Glomerular visceral epithelial cell (primary cell): ENCODE data around the gene CHRM3.
"Not testable (repeated sequence)": the region's sequence is repeated elsewhere in the genome, so short reads cannot be mapped to it uniquely, and the experiment has no call there.

Source experiments
- DNase-seq: peaks from one replicate; pipeline ENCODE4 v3.0.0-alpha.2; 2016; ENCODE audit errors: extremely low spot score

CHRM3 gene

DNA sequence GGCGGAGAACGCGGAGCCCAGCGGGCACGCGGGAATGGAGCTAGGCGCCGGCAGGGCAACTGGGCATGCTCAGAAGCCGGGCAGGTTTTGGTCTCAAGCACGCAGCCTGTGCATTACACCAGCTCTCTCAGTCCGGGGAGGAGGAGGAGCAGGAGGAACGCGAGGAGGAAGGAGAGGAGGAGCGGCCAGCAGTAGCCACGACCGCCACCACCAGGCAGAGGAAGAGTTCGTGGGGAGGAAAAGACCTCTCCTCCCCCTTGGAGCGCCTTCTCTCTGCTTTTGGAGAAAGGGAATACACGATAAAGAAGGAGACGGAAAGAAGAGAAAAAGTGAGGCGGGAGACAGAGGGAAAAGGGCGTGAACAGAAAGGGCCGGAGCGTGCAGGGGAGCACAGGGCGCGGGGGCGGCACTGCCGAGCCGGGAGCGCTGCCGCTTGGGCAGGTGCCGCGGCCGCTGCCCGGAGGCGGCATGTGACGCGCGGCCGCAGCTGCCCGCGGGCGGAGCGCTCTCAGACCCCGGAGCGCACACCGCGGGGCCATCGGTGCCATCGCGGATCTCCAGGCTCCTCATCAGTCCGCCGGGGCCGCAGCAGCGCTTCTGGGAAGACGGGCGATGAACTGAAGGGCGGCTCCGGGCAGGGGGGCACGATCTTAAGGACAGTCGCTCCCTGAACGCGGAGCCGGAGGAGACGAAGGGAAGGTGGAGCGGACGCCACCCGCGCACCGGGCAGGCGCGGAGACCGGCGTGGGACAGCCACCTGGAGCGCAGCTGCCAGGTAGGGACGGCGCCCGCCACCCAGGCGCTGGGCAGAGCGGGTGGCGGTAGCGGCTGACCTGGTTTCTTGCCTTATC, at the start of gene CHRM3:
Gene CHRM3 (plus strand): TSS at position 116 of the 851 bp plus-strand sequence. CDS start 520,884 bp downstream, outside the sequence.
- DNase-seq: peak; percentile 23

DNA sequence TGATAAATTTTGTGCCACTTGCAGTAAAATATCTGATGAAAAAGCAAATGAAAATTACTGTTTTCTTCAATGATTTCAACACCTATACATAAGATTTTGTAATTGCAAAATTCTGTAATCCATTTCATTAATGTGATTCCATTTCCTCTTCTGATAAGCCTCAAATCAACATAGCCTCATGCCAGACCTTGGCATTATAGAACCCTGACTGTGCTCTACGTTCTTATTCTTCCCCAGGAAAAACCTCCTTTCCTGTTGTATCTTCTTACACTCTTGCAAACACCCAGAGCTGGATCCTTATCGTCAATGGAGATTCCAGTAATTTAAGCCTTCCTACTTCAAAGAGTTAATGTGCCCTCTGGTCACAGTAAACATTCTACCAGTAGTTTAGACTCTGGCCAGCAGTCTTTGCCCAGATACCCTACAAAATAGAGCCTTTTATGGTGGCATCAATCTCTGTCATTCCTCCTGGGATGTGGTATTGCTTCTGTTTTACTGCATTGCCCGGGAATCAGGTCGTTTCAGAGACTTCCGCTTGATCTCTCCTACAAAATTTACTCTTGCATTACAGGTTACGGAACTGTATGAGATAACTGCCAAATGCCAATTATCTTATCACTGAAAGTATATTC, 48.5 kb upstream of the CHRM3 start:
- no peak for DNase-seq

DNA sequence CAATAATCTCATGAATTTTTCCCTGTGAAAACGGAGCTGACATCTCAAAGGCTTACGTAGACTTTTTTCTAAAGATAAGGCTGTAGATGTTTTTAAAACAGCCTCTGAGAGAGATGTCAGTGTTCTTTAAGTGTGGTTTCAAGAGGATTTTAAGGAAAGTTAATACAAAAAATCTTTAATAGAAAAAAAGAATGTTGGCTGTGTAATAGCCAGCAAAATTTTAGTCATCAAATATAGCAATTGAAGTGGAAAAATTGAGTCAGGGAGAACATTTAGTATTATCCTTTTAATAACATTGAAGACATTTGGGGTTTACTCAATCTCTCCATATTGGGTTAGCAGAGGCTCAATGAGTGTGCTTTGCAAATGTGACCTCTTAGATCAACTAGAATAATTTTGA, 38.6 kb upstream of the CHRM3 start:
- DNase-seq: no peak

DNA sequence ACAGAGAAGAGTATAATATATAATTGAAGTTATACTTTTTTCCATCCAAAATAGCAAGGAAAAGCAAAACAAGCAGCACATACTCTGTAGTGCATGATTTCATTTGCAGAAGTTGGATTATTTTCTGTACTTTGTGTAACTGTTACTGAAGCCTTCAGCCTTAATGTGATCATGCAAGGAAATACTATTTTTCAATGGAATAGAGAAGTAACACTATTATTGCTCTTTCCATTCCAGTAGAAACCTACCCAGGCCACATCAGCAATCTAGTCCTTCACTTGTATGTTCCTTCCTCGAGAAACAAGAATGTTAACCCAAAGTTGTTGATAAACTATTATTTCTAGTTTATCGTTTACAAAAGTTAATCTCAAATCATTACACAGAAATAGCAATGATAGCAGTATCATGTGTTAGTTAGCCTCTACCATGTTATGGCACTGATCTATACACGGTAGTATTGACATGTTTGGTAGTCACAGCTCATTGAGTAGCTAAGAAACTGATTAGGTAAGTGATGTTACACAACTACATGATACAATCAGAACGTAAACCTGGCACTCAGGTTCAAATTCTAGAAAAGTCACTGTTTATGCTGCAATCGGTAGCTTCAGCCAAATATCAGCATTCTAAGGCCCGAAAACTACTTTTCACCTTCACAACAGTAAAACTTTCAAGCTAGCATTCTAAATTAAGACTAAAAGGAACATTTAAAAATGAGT, 37.6 kb upstream of the CHRM3 start:
- no peak for DNase-seq

DNA sequence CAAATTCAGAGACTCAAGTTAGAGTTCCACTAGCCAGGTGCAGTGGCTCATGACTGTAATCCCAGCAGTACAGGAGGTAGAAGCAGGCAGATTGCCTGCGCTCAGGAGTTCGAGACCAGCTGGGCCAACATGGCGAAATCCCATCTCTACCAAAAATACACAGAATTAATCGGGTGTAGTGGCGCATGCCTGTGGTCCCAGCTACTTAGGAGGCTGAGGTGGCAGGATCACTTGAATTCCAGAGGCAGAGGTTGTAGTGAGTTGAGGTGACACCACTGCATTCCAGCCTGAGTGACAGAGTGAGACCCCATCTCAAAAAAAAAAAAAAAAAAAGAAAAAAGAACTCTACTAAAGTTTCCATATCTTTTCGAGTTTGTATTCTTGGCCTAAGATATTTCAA, 36.7 kb upstream of the CHRM3 start:
- no peak for DNase-seq

DNA sequence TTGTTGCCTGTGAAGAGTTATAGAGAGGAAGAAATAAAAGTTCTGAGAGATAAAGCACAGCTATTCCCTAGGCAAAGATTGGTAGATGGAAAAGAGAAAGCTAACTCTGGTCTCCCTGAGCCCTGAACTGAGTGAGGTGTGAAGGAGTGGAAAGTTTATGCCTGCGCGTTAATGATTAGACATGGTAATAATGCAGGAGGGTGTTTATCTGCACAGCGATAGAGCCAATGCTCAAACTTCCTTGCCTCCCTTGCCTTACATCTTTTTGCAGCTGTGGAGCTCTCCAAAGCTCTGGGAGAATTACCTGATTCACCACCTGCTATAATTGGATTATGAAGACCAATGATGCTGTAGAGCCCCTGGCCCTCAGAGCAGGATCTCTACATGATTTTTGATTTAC, 32.8 kb upstream of the CHRM3 start:
- no peak for DNase-seq

DNA sequence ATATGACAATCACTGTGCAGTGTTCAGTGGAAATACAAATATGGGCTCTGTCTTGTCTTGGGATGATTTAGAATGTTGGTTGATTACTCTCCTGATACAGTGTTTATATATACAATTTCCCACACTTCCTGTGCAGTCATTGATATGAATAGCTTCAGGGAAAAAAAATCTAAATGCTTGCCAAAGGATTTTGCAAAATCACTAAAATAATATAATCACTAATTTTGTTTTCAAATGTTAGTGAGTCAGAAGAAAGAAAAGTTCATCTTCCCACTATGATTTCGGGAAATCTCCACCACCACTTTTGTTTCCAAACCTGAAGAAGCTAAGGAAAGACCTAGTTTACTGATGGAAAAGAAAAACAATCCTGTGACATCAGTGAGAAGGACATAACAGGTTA, 32.1 kb upstream of the CHRM3 start:
- no peak for DNase-seq

DNA sequence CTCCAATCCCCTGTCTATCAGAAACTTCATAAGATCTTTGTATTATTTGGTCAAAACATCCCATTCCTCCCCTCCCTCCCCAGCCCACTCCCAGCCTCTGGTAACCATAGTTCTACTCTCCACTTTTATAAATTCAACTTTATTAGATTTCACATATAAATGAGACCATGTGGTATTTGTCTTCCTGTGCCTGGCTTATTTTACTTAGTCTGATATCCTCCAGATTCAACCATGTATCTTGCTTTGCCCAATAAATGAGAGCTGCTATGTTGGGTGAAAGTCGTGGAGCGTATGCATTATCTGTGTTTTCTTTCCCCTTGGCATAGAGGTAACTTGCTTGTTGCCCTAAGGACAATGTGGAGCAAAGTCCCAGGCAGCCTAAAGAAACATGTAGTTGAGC, 28.5 kb upstream of the CHRM3 start:
- DNase-seq: no peak

DNA sequence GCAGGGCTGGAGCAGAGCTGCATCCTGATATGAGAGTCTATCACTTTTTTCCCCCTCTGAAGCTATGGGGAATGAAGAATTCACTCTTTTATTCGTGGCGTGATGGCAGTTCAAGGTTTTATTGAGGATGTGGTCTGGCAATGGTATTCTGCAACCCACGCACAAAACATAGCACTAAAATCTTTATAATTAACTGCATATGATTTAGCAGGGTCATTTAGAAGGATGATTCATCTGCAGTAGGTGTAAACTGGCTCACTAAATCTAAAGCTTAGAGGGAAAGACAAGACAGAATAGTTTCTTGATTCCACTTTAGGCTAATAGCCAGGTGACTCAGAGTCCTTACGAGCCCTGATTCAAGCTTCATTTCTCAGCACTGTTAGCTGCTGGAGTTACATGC, 25.0 kb upstream of the CHRM3 start:
- no peak for DNase-seq

DNA sequence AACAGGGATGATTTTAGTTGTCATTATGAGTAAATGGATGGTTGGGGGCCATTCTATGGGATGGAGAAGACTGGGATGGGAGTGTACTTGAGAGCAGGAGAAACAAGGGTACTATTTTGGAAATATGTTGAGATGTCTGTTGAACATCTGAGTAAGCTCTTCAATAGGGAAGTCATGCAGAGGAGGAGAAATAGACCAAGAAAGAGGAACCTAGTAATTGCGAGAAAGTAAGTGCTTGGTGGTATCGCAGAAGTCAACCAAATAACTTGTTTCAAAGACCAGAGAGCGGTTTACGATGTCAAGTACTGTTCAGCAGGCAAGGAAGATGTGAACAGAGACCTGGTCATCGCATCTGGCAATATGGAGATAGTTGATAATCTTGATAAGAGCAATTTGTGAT, 22.4 kb upstream of the CHRM3 start:
- DNase-seq: no peak

DNA sequence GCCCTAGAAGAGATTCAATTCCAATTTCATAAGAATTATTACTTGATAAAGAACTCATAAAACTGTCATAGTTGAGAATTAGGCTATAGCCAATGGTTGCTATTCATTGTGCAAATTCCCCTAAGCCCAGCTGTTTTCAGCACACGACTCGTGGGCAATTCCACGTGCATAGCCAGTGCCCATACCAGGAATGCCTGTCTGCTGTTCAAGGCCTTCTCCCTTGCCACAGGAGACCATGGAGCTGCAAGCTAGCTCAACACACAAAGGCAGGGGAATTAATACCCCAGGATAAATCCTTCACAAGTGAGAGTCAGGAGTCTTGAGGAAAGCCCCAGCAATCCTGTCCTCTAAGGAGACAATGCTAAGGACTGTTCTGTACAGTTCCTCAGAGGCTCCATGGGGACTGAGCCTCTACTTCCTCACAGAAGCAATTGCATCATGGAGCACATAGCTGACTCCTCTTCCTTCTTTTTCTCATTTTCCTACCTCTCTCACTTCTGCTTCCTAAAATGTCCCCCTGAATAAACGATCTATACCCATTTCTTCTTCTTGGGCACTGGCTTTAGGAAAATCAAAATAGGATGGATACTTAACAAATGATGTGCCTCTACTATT, 19.1 kb upstream of the CHRM3 start:
- no peak for DNase-seq

DNA sequence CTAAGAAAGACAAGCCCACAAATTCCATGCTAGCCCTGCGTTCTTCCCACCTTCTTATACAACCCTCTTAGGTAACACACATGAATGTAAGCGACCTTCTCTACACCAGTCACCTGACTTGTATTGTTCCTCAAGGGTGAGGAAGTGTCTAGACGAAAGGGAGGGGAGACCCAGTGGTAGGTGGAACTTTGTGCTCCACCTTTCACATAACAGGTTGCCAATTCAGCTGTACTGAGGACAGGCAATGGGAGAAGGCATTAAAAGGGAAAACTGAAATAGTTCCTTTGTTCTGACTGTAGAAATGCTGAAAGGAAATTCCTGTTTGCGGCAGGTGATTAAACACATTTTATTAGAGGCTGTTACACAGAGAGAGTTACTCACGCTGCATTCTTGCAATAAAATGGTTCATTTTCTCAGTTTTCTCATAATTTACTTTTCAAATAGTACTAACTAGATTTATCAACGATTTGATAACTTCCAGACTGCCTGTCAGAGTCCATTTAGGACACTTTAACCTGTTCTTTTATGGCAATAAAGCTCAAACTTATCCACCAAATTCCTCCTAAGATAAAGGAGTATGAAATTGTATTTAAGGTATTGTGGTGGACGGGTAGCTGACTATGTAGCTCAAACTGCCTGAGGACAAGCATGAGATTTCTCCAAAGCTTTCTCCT, 17.8 kb upstream of the CHRM3 start:
- no peak for DNase-seq

DNA sequence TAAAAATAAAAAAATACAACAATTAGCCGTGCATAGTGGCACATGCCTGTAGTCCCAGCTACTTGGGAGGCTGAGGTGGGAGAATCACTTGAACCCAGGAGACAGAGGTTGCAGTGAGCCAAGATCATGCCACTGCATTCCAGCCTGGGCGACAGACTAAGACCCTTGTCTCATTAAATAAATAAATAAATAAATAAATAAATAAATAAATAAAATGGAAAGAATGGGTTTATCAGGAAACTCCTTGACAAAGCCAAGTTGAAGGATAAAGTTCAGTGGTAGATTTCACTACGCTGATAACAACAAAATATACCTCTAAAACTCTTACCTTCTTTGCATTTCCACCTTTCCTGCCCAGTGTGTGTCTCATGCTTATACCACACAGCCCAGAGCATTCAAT, 15.5 kb upstream of the CHRM3 start:
- DNase-seq: not testable (repeated sequence)

DNA sequence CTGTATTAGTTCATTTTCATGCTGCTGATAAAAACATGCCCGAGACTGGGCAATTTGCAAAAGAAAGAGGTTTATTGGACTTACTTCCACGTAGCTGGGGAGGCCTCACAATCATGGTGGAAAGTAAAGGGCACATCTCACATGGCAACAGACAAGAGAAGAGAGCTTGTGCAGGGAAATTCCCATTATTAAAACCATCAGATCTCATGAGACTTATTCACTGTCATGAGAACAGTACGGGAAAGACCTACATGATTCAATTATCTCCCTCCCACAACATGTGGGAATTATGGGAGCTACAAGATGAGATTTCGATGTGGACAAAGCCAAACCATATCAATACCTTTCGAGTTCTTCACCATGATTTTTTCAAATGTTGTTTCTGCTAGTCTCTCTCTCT, 3.7 kb upstream of the CHRM3 start:
- DNase-seq: no peak

DNA sequence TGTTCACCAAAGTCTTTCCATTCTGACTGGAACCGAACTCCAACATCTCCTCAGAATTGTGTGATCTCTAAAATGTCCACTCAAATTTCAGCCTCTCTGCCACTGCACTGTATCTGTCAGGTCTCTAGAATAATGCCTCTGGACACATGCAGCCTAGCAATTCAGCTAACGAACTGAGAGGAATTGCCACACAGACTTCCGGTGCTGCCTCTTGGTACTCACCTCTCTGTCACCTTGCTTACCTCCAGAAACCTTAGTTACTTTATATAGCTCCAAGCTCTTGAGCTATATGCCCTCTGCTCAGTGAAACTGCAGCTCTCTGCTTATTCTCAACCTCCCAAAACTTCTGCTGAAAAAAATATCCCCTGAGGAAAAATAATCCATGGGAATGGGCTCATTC, 2.7 kb upstream of the CHRM3 start:
- DNase-seq: no peak

DNA sequence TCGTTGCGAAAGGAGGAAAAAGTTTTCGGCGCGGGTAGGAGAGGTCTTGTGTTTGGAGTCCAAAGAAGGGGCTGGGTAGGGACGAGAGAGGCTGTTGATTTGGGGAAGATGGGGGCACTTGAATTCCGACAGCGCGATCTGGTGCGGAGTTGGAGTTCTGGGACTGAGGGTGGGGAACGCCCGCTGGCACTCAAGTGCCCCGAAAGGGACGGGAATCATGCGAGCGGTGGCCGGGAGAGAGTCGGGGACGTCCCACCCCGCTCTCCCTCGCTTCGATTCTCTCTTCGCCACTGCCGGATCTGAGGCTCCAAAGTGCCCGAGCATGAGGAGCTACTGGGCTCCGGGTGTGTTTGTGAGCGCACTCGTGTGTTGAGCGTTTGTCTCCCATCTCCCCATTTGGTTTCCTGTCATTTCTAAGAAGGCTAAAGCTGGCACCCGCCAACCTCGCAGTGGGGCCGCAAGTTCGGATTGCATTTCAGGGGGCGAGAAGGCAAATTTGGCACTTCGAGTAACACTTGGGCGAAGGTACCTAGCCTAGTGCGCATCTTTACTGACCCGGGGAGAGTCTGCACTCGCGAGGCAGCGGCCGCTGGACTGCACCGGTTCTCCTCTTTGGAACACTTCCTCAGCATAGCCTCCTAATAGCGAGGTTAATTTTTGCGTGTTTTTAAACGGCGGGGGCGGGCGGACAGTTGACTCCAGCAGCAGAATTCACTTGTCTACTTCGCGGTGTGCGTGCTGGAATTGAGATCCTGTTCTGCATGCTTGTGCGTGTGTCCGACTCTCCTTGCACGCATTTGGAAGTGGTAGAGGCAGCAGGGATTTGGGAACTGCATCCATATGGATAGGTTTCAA, 1.2 kb downstream of the CHRM3 start:
- DNase-seq: no peak

DNA sequence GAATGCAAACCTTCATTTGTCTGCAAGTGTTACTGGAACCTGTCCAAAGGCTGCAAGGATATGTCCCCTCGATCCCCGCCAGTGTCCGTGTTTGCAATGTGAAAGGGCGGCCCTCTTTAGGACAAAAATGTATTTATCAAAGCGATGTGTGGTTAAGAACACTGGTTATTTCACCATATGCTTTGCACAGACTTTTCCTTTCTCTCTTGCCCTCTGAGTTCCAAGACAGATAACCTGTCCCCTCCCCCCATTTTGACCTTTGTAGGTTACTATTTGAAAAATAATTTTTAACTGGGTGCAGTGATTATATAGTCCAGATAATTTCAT, 1.8 kb downstream of the CHRM3 start:
- DNase-seq: no peak

DNA sequence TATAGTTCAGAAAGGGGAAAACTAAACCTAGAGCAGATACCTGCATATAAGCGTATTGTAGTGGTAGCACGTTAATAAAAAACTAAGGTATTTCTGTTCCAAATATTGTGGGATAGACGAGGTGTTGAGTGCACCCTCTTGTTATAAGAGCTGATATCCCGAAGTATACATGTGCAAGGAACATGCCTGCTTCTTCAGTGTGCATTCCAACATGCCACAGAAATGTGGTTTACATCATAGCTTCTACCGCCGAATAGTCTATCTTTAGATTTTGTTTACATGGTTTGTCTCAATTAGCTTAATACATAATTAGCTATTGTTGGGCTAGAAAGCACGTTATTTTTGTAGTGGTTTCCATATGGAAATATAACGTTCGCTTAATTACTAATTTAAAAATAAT, 2.2 kb downstream of the CHRM3 start:
- no peak for DNase-seq

DNA sequence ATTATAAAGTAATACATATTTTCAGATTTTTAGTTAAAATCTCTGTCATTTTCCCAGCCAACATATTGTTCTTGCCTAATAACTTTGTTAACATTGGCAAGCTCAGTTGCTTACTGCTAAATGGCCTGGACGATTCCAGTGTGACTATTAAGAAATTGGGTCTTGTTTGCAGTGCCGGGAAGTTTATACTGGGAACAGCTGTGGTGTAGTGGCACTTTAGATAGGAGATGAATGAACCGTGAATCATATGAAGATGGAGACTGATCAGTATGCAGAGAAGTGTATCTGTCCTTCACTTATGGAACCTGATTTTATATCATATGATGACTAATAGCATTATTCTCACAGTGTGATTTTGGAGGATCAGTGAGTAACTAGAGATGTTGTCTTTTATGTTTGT, 3.3 kb downstream of the CHRM3 start:
- DNase-seq: no peak

DNA sequence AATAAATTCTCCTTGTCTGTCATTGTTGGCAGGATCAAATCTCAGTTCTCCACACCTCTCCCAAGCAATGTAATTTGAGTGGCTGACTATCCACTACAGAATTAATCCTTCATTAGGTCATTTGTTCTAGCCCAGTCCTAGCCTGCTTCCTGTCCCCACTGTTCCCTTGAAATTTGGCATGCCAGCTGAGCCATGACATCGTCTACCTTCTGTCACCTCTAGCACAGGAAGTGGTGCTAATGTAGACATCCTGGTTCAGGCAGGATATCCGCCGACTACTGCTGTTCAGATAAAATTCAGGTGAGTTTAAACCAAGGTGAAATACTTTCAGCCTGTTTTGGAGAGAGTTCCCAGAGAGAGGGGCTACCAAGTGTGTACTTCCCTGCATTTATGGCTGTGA, 5.9 kb downstream of the CHRM3 start:
- DNase-seq: no peak

DNA sequence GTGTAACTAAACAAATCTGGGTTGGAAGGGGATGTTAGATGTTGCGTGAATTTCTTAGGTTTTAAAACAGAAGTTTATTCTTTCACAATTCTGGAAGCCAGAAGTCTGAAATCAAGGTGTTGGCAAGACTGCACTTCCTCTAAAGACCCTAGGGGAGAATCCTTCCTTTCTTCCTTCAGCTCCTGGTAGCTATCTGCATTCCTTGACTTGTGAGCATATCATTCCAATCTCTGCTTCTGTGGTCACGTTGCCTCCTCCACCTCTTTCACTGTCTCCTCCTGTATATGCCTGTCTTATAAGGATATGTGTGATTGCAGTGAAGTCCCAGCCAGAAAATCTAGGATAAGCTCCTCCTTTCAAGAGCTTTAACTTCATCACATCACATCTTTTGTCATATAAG, 7.7 kb downstream of the CHRM3 start:
- no peak for DNase-seq
